SK-N-SH treated with all-trans-retinoic acid at 6 μM for 48 hours (cell line): ENCODE measurements around the gene KMT2A.

Source experiments
- ARNTL ChIP-seq: fragments of 450-650 bp; formaldehyde crosslinking; IDR thresholded peaks from 2 replicates; pipeline ENCODE4 v1.5.0; 2020; ENCODE audit warnings: low read depth, mild to moderate bottlenecking, moderate library complexity, borderline replicate concordance
- BACH2 ChIP-seq: fragments of 250-450 bp; sonication (Bioruptor Pico); IDR thresholded peaks from 2 replicates; pipeline ENCODE4 v1.9.0; 2021; ENCODE audit warnings: mild to moderate bottlenecking, borderline replicate concordance
- CSDC2 ChIP-seq: fragments of 250-450 bp; sonication (Bioruptor Pico); IDR thresholded peaks from 2 replicates; pipeline ENCODE4 v1.5.0; 2020; ENCODE audit warnings: mild to moderate bottlenecking, moderate library complexity
- CSRNP3 ChIP-seq: fragments of 250-450 bp; sonication (Bioruptor Pico); IDR thresholded peaks from 2 replicates; pipeline ENCODE4 v1.5.1; 2021; ENCODE audit warnings: mild to moderate bottlenecking, moderate library complexity
- OSR1 ChIP-seq: fragments of 250-450 bp; sonication (Bioruptor Pico); IDR thresholded peaks from 2 replicates; pipeline ENCODE4 v1.8.0; 2022; ENCODE audit warnings: moderate library complexity, mild to moderate bottlenecking, inconsistent platforms
- PATZ1 ChIP-seq: fragments of 250-450 bp; sonication (Bioruptor Pico); IDR thresholded peaks from 2 replicates; pipeline ENCODE4 v1.8.0; 2020; ENCODE audit warnings: mild to moderate bottlenecking, moderate library complexity, borderline replicate concordance
- RARB ChIP-seq: fragments of 250-450 bp; sonication (Bioruptor Pico); IDR thresholded peaks from 2 replicates; pipeline ENCODE4 v1.8.0; 2021; ENCODE audit warnings: mild to moderate bottlenecking, moderate library complexity
- ZNF70 ChIP-seq: fragments of 450-650 bp; formaldehyde crosslinking; IDR thresholded peaks from 2 replicates; pipeline ENCODE4 v1.5.0; 2020; ENCODE audit warnings: mild to moderate bottlenecking, moderate library complexity

- TF ChIP-seq ARNTL (CRISPR knock-in tag) (no peak), OSR1 (no peak), CSRNP3 (no peak), PATZ1 (no peak), CSDC2 (CRISPR knock-in tag) (no peak), ZNF70 (CRISPR knock-in tag) (no peak), RARB (CRISPR knock-in tag) (no peak), BACH2 (no peak)
Observed at GRCh38 chr11:118528511-118528910, 92.2 kb downstream of the KMT2A start.
